Lung (tissue), 12 donors: ENCODE results near the gene CCDC107. TPM values are rescaled to one million over a fixed set of nuclear protein-coding genes. Genes with fewer than 3 reads are reported as not detected.

Source experiments
- ATAC-seq: fragments of 200-7000 bp; cut with Tn5 transposase; one replicate; pipeline ENCODE4 v1.9.1; 2020; ENCODE audit warnings: moderate number of reproducible peaks; ENCODE audit not compliant: insufficient read depth, low FRiP score
- DNase-seq, 3 donors: peaks; one replicate each; pipeline ENCODE4 v3.0.0-alpha.2; 2013 to 2017
- H3K27ac ChIP-seq, 2 donors: one replicate each; pipeline ENCODE4 v1.5.1; 2013; ENCODE audit warnings: mild to moderate bottlenecking in 2 of 2, moderate library complexity in 2 of 2, control low read depth in 1 of 2, inconsistent platforms in 1 of 2, low read depth in 1 of 2, low read length in 1 of 2
- H3K27me3 ChIP-seq, 3 donors: one replicate each; pipeline ENCODE4 v1.5.1; 2013; ENCODE audit warnings: low read length in 2 of 3; ENCODE audit not compliant: control insufficient read depth in 3 of 3, insufficient read depth in 3 of 3
- H3K36me3 ChIP-seq, 4 donors: one replicate each; pipeline ENCODE4 v1.5.1; 2013; ENCODE audit warnings: low read length in 4 of 4, mild to moderate bottlenecking in 1 of 4, moderate library complexity in 1 of 4; ENCODE audit not compliant: control insufficient read depth in 4 of 4, insufficient read depth in 4 of 4
- H3K4me1 ChIP-seq, 5 donors: one replicate each; pipeline ENCODE4 v1.5.1; 2013; ENCODE audit warnings: low read length in 5 of 5, mild to moderate bottlenecking in 2 of 5, moderate library complexity in 1 of 5; ENCODE audit not compliant: control insufficient read depth in 5 of 5, insufficient read depth in 5 of 5
- H3K4me3 ChIP-seq: one replicate; pipeline ENCODE4 v1.5.1; 2013; ENCODE audit warnings: mild to moderate bottlenecking, control low read depth, moderate library complexity
- H3K9ac ChIP-seq, 2 donors: one replicate each; pipeline ENCODE4 v1.5.1; 2013; ENCODE audit warnings: low read length in 2 of 2, control low read depth in 1 of 2; ENCODE audit not compliant: insufficient read depth in 1 of 2
- H3K9me3 ChIP-seq, 4 donors: one replicate each; pipeline ENCODE4 v1.5.1; 2013; ENCODE audit warnings: low read length in 3 of 4, mild to moderate bottlenecking in 1 of 4, moderate library complexity in 1 of 4; ENCODE audit not compliant: control insufficient read depth in 4 of 4, insufficient read depth in 3 of 4
- CTCF ChIP-seq: IDR thresholded peaks from 2 replicates; pipeline ENCODE4 v1.5.1; 2012; ENCODE audit warnings: mild to moderate bottlenecking; ENCODE audit errors: control extremely low read depth, extremely low read depth
- WGBS, 2 donors: extraction: QIAGEN DNeasy Blood & Tissue Kit; methylation state at CpG; one replicate each; pipeline ENCODE4 v1.1.7; 2013; 5-methylcytosine and 5-hydroxymethylcytosine counted together
- polyA plus RNA-seq, 2 donors: library from polyadenylated mRNA; stranded (reverse); fragments of 200-250 nt; gene quantifications; one replicate each; pipeline ENCODE4 v1.2.1, GENCODE V29; 2013
- total RNA-seq, 2 donors: library from RNA; depleted of rRNA in 1 of 2; stranded (reverse); fragments of >200 nt in 1 of 2; gene quantifications; one replicate each; pipeline ENCODE4 v1.2.1, GENCODE V29; 2014 to 2021
- donor health status: control.
- donor health status: control.
- donor health status: Bipolar disorder and iron deficiency.
- donor health status: healthy.
- donor health status: DM: yes; HTN: yes; CAD: no.

CCDC107 gene
- total and polyA plus RNA-seq, 4 donors, result 9.9 to 53.9 (median 31.0) TPM

DNA sequence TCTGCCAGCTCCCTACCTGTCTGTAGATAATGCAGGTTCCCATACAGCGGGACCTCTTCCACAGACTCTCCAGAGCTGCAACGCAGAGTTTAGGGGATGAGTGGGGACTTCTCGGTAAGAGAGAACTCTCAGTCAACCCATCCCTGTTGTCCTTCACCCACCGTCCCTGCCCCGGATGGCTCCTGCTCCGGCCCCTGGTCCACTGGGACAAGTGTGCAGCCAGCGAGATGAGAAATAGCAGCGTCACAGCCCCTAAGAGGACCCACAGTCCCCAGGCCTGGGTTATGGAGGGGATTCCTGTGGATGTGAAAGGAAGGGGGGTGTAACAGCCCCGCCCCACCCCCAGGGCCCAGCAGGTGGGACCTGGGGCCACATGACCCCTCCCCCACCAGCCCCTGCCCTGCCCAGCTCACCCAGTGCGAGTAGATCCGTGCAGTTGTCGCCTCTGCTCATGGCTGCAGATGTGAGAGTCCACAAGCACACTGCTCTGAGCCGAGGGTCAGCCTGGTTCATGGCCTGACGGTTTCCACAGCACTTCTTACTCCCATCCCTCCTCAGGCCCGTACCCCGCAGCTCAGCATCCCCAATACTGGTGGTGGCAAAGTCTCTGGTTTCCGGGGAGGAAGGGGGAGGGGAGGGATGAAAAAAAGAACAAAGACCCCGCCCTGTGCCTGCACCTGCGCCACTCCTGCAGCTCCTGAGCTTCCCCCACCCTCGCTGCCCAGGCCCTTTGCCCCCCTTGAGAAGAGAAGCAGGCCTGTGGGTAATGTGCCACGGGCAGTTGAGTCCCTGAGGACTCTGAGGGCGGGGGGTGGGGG lies 7.5 kb upstream of the CCDC107 start, which contains the start of gene SIT1:
Gene SIT1, minus strand, starts transcription at position 591 of the 818 bp plus-strand sequence. Its CDS starts 78 bp downstream, at position 513.
- WGBS, 2 donors, result 70 to 78% methylated on average over 22 of the region's 22 CpGs
- DNase-seq (no peak), ATAC-seq (no peak)
- Histone ChIP-seq H3K27ac (peak within 1 kb of the TSS in 1 of 2 donors; percentile 66), H3K27me3 (no peaks in the 10 kb centered on the region), H3K4me1 (peaks cover 0 to 10% (median 5%) of the 10 kb centered on the region in 5 donors), H3K9ac (no peak within 1 kb of the TSS), H3K4me3 (no peak within 1 kb of the TSS), H3K36me3 (no peaks in the 10 kb centered on the region), H3K9me3 (no peaks in the 10 kb centered on the region)
- no peak for TF ChIP-seq CTCF

DNA sequence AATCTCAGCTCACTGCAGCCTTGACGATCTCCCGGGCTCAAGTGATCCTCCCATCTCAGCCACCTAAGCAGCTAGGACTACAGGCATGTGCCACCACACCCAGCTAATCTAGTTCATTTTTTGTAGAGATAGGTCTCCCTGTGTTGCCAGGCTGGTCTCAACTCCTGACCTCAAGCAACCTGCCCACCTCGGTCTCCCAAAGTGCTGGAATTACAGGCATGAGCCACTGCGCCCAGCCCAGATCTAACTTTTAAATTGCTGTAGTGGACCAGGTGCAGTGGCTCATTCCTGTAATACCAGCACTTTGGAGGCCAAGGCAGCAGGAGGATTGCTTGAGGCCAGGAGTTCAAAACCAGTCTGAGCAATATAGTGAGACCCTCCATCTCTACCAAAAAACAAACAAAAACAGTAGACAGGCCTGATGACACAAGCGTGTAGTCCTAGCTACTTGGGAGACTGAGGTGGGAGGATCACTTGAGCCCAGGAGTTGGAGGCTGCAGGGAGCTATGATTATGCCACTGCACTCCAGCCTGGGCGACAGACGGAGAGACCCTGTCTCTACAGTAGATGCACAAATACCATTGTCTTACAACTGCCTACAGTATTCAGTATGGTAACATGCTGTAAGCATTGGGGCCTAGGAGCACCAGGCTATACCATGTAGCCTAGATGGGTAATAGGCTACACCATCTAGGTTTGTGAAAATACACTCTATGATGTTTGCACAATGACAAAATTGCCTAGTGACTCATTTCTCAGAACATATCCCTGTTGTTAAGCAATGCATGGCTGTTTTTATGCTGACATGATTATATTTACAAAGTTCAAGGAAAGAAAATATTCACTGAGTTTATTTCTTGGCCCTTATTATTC lies 5.9 kb upstream of the CCDC107 start:
- TF ChIP-seq CTCF, result no peak
- H3K27ac ChIP-seq, result peak overlapping the region in 1 of 2 donors; percentile 66
- H3K4me1 ChIP-seq, result peaks cover 0 to 8% (median 3%) of the 10 kb centered on the region in 5 donors
- ATAC-seq (peak; percentile 36), DNase-seq (no peak)
- H3K36me3 ChIP-seq, result no peaks in the 10 kb centered on the region
- 80 to 87% methylated on average over 7 of the region's 7 CpGs for WGBS, 2 donors
- H3K27me3 ChIP-seq, result no peaks in the 10 kb centered on the region
- H3K4me3 ChIP-seq, result no peak overlapping the region
- H3K9me3 ChIP-seq, result no peaks in the 10 kb centered on the region
- H3K9ac ChIP-seq, result no peak overlapping the region

- Histone ChIP-seq H3K36me3 (no peaks in the 10 kb centered on the region), H3K9ac (no peak overlapping the region), H3K9me3 (no peaks in the 10 kb centered on the region), H3K4me3 (no peak overlapping the region), H3K27ac (peak overlapping the region in 1 of 2 donors; percentile 48), H3K4me1 (peaks cover 0 to 8% (median 0%) of the 10 kb centered on the region in 5 donors), H3K27me3 (no peaks in the 10 kb centered on the region)
- DNase-seq (no peak), ATAC-seq (no peak)
- TF ChIP-seq CTCF, result no peak
- 79 to 89% methylated on average over 8 of the region's 8 CpGs for WGBS, 2 donors
Measured at GRCh38 chr9:35652829-35653209, 5.3 kb upstream of the CCDC107 start.
